ENCODE data around the gene NTN4. TPM values are rescaled to one million over a fixed set of nuclear protein-coding genes. Genes with fewer than 3 reads are reported as not detected.
"Not testable (repeated sequence)": the region's sequence is repeated elsewhere in the genome, so short reads cannot be mapped to it uniquely, and the experiment has no call there.

NTN4 gene
- total RNA-seq, 2 donors from 2014 or later = 17.4 to 25.3 TPM

DNA sequence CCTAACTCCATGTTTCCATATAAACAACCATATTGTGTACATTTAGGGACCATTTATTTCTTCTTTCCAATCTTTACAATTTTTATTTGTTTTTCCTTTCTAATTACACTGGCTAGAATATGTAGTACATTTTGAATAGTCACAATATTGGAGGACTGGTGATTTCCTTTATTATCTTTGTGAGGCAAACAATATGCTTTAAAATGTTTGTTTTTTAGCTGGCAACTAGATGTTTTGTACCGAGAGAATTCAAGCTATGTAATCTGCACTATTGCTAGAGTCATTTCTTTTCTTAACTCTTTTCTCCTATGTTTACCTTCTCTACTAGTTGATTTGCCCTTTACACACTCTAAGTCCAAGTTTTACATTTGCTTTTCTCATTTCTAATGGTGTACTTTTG is 13.3 kb upstream of the NTN4 start:
- ATAC-seq = no peak
- intact Hi-C loops (cut with DNase I, micrococcal nuclease) = no loop called here
- no peak for DNase-seq

DNA sequence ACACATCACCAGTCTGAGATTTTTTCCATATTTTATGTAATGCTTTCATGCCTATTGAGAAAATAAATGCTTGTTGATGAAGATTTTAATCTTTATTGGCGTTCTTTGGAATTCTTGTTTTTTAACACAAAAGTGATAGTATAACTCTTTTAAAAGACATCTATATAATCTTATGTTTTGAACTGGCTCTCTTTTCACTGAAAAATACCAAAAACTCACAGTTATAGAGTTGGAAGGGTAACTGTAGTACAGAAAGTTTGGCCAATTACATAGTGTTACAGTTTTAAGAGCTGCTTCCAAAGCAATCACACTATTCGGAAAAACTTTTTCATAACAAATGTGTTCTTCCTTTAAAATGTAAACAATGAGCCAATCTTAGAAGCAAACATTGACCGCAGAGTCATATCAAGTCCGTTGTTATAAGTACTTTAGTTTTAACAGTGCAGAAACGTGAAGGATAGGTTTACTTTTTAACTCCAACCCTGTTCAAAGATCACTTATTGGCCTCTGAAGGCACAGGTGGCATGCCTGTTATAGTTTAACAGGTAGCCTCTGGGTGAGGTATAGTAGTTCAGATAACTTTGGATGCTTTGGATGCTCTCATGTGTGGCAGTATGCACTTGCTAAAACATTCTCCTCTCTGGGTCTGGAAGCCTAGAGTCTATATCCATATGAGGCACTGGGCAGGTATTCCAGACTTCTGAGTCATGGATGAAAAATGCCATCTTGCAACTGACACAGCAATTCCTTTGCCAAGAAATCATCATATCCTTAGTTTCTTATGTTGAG is 12.1 kb upstream of the NTN4 start:
- intact Hi-C loops (cut with DNase I, micrococcal nuclease) = no loop called here
- ATAC-seq (peak; percentile 96), DNase-seq (peak in 1 of 2 donors; percentile 17)

DNA sequence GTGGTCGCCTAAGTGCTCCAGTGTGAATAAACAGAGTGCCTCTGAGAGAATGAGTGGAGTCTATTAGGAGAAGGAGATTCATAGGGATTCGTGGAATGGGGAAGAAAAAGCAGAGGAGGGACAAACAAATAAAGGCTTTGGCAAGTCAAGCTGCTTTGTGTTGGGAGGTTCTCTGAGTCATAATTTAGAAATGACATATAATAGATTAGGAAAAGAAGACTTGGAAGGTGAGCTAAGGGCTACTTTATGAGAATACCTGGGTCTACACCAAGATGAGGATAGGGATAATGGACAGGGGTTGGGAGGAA is 6.4 kb upstream of the NTN4 start:
- no peak for ATAC-seq

GRCh38 chr12:95796225-95796981 is 5.8 kb upstream of the NTN4 start:
- intact Hi-C loops (cut with DNase I, micrococcal nuclease) = no loop called here
- DNase-seq (no peak), ATAC-seq (peak; percentile 26)

More for the DNA sequence above, 6.4 kb upstream of the NTN4 start:
- intact Hi-C loops (cut with DNase I, micrococcal nuclease) = no loop called here
- DNase-seq = no peak

GRCh38 chr12:95790917-95791849 is 619 bp upstream of the NTN4 start:
- ATAC-seq = peak; percentile 39
- intact Hi-C loops (cut with DNase I, micrococcal nuclease) = no loop called here
- peak in 1 of 2 donors; percentile 31 for DNase-seq

- ATAC-seq = peak; percentile 62
- peak; percentile 36 to 48 for DNase-seq
- intact Hi-C loops (cut with DNase I, micrococcal nuclease) = no loop called here
Observed at GRCh38 chr12:95789126-95790032, 1.2 kb downstream of the NTN4 start.

DNA sequence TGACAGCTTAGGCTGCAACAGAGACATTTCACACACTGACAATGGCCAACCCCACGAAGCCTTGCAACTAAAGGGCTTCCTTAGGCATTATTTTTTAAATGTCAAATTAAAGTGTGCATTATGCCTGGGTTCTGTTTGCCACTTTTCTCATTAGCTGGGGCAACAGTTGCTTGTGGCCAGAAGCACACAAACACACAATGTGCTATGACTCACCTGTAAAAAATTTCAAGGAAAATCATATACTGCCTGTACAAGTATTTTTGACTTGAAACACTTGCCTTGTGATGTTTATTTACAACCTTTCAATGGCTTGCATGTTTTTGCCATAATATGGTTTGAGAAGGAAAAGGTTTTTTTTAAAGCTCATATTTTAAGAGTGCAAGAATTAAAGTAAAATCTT is 1.9 kb downstream of the NTN4 start:
- no peak for ATAC-seq
- intact Hi-C loops (cut with DNase I, micrococcal nuclease) = no loop called here
- no peak for DNase-seq

GRCh38 chr12:95787274-95787818 is 3.2 kb downstream of the NTN4 start:
- no peak for ATAC-seq

GRCh38 chr12:95784915-95785314 is 5.6 kb downstream of the NTN4 start:
- DNase-seq (no peak), ATAC-seq (no peak)
- intact Hi-C loops (cut with DNase I, micrococcal nuclease) = no loop called here

More at GRCh38 chr12:95787274-95787818, 3.2 kb downstream of the NTN4 start:
- DNase-seq = no peak
- intact Hi-C loops (cut with DNase I, micrococcal nuclease) = no loop called here

DNA sequence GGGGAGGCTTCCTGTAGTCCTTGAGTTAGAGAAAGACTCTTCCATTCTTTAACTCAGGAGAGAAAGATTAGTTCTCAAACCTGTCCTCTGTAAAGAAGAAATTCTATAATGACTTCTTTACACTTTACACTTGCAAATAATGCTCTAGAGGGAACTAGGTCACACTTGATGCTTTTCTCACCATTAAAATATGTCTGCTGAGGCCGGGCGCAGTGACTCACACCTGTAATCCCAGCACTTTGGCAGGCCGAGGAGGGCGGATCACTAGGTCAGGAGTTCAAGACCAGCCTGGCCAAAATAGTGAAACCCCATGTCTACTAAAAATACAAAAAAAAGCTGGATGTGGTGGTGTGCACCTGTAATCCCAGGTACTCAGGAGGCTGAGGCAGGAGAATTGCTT is 6.3 kb downstream of the NTN4 start:
- ATAC-seq (no peak), DNase-seq (no peak)
- intact Hi-C loops (cut with DNase I, micrococcal nuclease) = no loop called here

DNA sequence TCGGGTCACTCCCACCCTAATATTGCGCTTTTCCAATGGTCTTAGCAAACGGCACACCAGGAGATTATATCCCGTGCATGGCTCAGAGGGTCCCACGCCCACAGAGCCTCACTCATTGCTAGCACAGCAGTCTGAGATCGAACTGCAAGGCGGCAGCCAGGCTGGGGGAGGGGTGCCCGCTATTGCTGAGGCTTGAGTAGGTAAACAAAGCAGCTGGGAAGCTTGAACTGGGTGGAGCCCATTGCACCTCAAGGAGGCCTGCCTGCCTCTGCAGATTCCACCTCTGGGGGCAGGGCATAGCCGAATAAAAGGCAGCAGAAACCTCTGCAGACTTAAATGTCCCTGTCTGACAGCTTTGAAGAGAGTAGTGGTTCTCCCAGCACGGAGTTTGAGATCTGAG is 15.1 kb downstream of the NTN4 start:
- ATAC-seq; DNase-seq; intact Hi-C loops (cut with DNase I, micrococcal nuclease): not testable (repeated sequence)

GRCh38 chr12:95774311-95775045 is 16.1 kb downstream of the NTN4 start:
- intact Hi-C loops (cut with DNase I, micrococcal nuclease) = no loop called here
- ATAC-seq (no peak), DNase-seq (no peak)

DNA sequence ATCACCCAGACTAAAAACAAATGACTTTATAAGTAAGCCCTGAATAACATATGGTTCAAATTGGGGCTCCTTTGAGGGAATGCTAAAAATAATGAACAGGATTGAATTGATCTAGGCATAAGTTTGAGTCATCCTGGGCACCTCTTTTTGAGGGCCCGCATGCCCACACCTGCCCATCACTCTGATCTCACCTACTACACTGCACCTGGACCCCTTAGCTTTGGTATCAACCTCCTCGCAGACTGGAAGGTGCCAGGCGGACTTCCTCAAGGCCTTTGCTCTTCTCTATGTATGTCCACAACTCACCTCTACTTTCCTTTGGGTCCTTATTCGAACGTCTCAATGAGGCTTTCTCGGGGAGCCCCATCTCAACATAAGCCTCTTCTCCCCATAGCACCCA is 17.2 kb downstream of the NTN4 start:
- ATAC-seq = no peak
- intact Hi-C loops (cut with DNase I, micrococcal nuclease) = no loop called here
- no peak for DNase-seq

DNA sequence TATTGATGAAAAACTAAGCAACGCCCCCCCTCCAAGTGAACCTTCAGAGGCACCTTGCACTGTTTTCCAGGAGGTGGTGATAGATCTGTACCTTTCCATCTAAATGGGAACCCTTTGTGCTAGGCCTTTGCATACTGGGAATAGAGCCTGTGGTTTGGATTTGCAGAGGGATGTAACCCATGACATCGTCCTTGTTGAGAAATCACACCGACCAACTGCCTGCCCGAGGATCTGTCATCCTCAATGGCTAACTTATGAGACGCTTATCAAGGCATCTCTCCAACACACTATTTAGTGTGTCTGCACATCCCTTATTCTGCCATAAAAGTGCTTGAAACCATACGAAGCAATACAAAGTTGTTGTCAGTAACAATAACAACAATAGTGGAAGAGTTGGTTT is 22.9 kb downstream of the NTN4 start:
- no peak for DNase-seq
- intact Hi-C loops (cut with DNase I, micrococcal nuclease) = no loop called here
- no peak for ATAC-seq

- ATAC-seq (no peak), DNase-seq (no peak)
- intact Hi-C loops (cut with DNase I, micrococcal nuclease) = no loop called here
Observed at GRCh38 chr12:95766356-95767019, 24.1 kb downstream of the NTN4 start.

GRCh38 chr12:95764848-95765247 is 25.7 kb downstream of the NTN4 start:
- no peak for DNase-seq
- no peak for ATAC-seq
- intact Hi-C loops (cut with DNase I, micrococcal nuclease) = no loop called here

- intact Hi-C loops (cut with DNase I, micrococcal nuclease) = no loop called here
- no peak for DNase-seq
- peak; percentile 86 for ATAC-seq
Observed at GRCh38 chr12:95763809-95764253, 26.7 kb downstream of the NTN4 start.

Data from left colon (tissue), 2 donors.